NCI-H524 treated with DMSO at 0.1 percent for 48 hours (cell line): ENCODE measurements around the gene EYS.

Experiments used
- DNase-seq: peaks from one replicate; lab custom pipeline; 2025; lab: John Stamatoyannopoulos, UW

The EYS gene

DNA sequence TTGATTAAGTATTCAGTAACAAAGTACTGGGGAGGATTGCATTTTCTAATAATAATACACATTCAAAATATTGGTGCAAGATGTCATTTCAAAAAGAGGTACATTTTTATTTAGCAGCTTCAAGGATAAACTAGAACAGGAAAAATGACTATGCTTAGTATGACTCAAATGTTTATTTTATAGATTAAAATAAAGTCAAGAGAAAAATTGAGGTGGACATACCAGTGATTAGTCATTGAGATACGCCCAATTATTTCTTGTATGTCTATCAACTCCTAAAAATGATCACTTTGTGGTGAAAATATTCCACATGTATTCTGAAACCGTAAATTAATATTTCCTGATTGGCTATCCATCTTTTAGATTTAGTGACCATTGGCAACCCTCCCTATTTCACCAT, 1974.7 kb downstream of the EYS start:
- no peak for DNase-seq

DNA sequence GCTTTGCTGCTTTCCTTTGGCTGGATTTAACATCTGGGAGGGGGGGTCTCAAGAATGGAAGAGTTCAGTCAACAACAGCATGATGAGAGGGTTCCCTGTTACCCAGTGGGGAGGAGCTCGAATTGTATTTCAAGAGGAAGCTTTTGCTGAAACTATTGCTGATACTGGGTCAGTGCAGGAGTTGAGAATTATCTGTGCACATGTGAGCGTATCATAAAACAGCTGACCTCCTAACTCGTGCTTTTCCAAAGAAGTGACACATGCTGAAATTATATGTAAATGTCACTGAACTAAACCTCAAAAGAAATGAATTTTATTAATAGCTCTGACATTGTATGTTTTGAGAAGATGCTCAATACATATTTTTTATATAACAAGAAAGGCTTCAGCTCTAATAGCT, 1975.1 kb downstream of the EYS start:
- DNase-seq: no peak

DNA sequence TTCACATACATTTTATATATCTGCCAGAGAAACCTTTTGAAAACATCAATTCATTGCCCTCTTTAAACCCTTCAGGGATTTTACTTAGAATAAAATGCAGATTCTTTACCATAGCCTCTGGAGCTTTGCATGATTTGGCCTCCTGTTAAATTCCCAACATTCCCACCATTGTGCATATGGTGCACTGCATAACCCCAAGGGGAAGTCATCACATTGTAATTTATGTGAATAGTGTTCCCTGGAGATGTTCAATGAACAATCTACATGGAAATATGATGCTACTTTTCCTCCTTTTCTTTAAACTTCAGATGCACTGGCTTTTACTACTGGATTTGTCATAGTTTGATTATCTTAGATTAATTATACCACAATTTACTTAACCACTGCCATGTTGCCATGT, 1976.7 kb downstream of the EYS start:
- no peak for DNase-seq

DNA sequence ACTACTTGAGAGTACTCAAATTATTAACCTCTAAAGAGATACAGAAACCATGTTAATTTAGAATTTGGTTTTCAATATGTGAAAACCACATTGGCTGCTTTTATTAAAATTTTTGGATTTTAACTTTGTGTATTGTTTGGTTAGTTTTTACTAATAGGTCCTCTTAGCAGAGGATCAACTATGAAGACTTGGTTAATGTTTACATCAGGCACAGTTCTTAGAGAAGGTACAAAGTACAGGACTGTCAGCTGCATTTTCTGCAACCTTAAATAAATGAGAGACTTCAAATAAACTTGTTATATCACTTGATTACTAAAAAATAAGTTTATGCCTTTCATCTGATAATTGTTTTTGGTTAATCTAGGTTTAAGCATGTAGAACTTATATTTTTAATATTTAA, 1982.3 kb downstream of the EYS start:
- DNase-seq: no peak

DNA sequence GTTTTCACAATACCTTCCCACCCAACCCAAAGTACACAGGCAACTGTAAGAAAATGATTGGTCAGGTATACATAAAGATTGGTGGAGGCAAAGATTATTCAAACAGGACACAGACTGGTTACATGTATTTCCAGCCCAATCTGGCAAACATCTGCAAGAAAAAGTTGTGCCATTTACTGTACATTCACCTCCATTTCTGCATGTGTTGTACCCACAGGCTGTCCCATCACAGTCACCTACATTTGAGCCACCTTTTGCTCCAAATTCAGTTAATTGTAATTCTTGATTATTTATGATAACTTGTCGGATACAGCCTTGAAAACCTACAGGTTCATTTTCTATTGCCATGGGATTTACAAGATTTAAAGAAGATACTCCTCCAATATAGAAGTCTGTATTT, 1985.8 kb downstream of the EYS start:
- no peak for DNase-seq

DNA sequence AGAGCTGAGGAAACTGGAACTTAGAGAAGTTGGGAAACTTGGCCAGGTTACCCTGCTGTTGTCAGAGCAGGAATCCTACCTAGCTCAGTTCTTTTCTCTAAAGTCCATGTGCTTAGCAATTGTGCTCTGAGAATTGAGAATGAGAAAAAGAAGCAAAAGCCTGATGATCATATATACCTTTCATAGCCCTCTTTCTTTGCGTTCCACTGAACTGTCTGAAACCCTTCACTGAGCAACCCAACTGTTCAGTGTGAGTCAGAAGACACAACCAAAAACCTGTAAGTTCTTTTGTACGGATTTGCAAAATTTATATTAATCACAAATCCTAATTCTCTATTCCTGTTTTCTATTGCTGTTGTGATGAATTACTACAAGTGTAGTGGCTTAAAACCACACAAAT, 1990.9 kb downstream of the EYS start:
- DNase-seq: no peak

DNA sequence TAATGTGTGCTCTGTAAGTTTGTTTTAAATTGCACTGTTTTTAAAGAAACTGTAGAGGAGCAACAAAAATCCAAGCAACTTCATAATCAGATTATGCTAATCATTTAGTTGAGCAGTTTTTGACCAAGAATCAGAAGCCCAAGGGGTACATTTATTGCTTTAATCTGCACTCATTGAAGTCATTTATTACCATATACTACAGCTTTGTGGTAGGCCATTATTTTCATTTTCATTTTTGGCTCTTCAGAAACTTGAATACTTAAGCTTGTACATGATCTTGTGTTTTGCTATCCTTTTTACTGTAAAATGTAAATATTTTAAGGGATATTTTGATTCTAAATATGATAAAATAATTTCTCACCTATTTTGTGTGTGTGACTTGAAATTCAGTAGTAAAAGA, 1992.9 kb downstream of the EYS start:
- no peak for DNase-seq

DNA sequence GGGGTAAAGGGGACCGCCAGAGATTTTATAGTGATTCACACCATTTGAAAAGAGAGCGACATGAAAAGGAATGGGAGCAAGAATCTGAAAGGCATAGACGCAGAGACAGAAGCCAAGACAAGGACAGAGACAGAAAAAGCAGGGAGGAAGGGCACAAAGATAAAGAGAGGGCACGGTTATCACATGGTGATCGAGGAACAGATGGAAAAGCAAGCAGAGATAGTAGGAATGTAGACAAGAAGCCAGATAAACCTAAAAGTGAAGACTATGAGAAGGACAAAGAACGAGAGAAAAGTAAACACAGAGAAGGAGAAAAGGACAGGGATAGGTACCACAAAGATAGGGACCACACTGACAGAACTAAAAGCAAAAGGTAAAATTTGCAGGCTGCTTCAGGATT, 1993.7 kb downstream of the EYS start:
- DNase-seq: no peak

DNA sequence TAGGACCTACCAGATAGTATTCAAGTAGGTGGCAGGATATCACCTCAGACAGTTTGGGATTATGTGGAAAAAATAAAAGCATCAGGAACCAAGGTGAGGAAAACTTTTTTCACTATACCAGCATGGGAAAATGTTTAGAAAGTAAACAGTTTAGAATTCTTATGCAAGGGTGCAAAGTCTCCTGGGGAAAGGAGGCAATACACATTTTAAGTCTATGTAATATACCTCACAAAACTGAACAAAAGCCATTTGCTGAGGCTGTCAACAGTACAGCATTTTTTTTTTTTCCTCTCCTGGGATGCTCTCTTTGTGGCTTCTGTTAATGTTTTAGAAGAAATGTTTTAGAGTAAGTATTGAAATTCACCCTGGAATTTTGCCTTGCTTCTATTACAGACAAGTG, 1997.9 kb downstream of the EYS start:
- no peak for DNase-seq

DNA sequence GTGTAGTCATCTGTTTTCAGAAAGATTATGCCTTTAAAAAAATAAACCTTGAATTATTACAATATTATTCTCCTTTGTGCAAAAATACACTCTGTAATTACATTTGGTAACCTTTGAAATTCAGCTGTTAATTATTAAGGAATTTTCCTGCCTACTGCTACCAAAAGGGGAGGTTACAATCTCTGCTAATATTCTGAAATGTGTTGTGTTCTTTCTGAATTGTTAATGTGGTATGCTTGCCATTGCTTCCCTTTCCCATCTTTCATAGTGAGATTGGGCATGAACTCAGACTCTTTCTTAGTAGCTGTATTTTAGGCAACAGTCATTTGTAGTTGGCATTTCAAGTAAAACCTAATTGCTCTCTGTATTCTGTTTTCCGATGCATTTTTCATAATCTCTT, 1998.4 kb downstream of the EYS start:
- DNase-seq: no peak

DNA sequence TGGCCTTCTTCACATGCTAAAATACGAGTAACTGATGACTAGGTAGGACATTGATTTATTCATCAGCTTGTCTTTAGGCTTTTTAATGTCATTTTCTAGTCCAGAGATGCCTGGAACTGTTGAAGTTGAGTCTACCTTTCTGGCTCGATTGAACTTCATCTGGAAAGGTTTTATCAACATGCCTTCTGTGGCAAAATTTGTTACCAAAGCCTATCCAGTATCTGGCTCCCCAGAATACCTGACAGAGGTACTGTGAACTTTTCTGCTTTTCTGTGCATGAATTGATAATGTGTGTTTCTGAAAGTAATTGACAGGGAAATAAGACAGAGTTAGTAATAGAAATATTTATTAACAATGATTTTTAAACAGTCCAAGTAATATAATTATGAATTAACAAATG, 2000.4 kb downstream of the EYS start:
- no peak for DNase-seq

DNA sequence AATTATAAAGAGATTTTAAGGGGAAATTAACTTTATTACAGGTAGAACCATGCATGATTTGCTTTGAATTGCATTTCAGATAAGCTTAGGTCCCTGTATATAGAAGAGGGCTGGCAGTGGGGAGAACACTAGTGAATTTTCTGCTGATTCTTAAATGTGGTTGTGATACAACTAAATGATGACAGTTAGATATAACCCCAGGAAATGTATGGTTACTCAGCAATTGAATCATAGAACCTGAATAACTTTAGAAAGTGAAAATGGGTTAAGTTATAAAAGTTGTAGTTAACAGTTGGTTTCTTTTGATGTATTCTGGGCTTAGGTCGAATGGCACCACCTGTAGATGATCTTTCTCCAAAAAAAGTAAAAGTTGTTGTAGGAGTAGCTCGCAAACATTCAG, 2001.3 kb downstream of the EYS start:
- DNase-seq: no peak

DNA sequence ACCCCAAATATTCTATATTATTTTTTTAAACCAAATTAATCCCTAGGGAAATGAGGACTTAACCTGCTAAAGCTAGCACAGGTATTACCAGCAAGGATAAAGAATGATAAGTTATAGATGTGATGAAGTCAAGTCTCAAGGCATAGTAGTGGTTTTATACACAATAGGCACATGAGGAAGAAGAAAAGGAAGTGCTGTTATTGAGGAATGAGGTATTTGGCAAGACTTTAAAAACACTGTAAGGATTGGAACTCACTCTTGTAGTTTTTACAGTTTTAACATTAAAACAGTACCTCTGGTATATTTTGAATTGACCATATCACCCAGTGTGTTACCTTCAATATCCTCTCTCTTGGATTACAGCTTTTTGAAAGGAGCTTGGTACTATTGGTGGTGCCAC, 2016.8 kb downstream of the EYS start:
- no peak for DNase-seq

DNA sequence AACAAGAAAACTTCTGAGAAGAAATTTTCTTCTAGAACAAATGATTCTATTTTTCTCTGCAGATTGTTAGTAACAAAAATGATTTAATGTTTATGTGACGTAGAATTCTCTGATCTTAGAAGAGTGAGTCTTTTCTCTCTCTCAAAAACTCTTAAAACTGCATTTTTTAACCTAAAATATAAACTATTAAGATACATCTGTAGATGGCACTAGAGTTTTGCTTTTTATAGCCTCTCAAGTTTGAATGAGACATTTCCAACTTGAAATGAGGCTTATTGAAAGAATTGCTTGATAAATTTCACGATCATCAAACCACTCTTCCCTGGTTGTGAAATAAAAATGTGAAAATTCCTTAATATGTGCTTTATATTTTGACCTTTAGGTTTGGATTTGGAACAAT, 2017.6 kb downstream of the EYS start:
- DNase-seq: no peak

DNA sequence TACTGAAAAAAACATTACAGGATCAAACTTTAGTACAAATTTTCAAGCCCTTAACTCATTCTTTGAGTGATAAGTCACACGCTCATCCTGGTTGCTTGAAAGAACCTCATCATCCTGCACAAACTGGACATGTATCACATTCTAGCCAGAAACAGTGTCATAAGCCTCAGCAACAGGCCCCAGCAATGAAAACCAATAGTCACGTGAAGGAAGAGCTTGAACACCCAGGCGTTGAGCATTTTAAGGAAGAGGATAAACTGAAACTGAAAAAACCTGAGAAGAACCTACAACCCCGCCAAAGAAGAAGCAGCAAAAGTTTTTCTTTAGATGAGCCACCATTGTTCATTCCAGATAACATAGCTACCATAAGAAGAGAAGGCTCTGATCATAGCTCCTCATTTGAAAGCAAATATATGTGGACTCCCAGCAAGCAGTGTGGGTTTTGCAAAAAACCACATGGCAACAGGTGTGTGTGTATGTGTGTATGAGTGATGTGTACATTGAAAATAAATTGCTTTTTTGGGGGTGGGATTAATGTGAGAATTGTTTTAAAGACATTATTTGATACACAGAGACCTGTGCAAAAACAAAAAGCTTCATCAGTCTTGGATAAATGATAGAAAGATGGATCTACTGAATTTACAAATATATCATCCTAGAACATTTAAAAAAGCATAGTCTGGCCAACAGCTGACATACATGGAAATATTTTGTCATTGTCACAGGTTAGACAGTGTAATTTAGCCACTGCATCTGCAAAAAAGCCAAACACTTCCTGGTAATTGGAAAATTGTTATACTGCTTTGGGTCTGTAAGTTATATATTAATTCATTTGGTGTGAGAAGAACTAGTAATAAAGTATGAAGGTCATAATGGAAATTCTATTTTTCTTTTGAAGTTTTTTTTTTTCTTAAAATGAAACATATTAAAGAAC, 2021.3 kb downstream of the EYS start:
- DNase-seq: no peak

DNA sequence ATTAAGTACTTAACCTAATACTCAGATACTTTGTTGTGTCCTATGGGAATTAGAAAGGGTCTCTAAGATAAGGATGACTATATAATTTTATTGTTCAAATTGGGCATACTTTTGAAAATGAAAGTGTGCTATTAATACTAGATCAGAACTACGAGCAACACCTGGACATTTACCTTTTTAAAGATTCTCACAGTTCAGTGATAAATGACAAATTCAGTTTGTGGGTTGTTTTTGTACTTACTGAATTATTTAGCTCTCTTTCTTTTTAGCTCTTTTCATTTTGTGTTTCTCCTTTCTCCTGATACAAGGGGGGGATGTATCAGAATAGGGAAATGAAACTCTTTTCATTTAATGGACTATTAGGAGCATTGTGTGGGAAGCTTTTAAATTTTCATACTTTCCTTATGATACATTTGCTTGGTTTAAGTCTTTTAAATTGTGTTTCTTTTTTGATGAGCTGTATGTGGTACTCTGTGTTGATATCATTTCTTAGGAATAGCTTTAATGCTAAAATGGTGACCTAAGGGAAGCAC, 2023.9 kb downstream of the EYS start:
- no peak for DNase-seq

DNA sequence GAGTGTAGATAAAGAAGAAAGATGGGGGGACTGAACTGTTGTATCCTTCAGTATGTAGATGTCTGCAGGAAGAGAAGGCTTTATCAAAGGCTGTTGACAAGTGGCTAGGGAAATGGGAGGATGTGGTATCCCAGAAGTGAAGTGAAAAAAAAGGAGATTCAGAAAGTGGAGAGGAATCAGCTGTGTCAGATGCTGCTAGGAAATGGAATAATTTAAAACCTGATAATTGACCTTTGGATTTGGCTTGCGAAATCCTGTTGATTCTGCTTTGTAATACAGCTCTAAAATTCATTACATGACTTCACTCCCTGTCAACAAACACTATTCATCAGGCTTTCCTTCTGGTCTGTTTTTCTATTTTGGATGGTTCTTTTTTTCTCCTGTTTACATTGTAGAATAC, 2029.7 kb downstream of the EYS start:
- no peak for DNase-seq

DNA sequence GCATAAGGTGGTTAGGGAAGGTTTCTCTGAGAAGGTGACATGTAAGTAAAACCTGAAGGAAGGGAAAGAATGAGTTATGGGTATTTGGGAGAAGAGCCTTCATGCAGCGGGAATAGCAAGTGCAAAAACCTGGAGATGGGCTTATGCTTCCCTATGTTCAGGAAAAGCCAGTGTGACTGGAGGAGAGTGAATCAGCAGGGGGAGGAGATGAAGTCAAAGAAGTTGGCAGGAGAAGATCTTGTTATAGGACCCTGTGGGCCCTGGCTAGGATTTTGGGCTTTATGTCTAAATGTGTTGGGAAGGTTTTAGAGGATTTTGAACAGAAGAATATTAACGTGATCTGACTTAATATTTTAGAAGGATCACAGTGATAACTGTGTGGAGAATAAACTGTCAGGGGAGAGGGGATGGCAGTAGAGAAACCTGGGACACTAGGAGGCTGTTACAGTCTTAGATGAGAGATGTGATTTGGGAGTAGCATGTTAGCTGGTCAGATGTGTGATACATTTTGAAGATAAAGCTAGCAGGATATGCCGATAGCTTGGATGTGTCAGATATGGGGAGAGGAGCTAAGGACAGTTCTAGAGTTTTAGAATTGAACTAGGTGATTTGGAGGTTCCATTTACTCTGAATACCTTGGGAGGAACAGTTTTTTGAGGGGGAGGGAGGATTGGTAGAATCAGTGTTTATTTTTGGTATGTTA, 2030.5 kb downstream of the EYS start:
- DNase-seq: no peak

DNA sequence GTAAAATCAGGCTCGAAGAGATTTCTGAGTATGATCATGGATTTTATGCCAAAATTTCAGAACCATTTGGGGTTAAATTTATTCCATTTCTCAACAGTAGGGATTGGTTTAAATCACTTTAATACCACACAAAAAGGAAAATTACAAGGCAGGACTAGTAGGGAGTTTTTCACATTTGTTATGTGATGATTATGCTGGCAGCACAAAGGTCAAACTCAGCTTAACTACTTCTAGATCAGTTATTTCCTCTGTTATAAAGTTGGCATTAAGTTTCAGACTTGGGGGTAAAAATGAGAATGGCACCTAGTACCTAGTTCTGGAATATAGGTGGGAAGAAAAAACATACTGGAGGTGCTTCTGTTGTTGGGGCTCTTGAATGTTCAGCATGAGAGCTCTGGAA, 2031.9 kb downstream of the EYS start:
- DNase-seq: no peak

DNA sequence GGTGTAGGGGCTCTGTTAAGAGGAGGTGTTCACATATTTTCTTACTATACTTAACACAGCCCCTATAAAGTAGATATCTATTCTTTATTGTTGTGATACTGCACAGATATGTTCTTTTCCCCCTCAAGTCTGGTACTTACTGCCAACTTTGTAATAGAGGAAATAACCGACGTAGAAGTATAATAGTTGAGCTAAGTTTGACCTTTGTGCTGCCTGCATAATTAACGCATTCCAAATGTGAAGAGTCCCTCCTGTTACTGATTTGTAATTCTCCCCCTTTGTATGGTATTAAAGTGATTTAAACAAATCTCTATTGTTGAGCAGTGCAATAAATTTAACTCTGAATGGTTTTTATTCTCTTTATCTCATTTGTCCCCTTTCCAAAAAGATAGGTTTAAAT, 2032.4 kb downstream of the EYS start:
- no peak for DNase-seq

DNA sequence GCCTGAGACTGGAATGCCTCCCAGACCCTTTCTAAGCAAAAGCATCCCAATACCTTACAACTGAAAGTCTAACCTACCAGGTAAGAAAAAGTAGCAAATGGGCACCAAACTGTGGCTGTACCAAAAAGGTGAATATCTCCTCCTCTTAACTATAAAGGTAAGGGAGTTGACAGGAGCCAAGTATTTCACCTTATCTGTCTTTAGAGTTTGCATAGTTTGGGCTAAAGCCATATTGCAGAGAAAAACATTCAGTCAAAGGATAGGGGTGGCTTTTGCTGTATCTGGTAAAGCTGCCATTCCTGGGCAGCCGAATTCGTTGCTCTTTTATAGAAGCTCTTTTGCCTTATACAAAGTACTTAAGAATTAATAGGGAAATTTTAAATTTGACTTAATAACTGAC, 2033.3 kb downstream of the EYS start:
- DNase-seq: no peak

DNA sequence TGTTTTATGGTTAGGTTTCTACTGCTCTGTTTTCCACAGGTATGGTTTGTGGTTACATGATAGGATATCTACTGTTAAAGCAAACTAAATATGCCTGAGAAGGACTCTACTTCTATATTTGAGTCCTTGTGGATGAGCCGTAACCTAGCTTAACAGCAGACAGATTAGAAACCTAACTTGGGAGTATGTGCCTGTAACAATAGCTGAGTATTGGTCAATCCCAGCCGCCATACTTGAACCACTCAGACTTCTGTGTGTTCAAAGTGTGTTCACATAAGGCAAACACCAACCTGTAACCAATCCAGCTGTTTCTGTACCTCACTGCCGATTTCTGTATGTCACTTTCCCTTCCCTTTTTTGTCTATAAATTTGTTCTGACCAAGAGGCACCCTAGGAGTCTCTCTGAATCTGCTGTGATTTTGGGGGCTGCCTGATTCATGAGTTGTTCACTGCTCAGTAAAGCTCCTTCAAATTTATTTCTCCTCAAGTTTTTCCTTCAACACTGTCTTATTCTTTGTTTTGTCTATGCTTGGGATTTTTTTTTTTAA, 2034.4 kb downstream of the EYS start:
- DNase-seq: no peak

DNA sequence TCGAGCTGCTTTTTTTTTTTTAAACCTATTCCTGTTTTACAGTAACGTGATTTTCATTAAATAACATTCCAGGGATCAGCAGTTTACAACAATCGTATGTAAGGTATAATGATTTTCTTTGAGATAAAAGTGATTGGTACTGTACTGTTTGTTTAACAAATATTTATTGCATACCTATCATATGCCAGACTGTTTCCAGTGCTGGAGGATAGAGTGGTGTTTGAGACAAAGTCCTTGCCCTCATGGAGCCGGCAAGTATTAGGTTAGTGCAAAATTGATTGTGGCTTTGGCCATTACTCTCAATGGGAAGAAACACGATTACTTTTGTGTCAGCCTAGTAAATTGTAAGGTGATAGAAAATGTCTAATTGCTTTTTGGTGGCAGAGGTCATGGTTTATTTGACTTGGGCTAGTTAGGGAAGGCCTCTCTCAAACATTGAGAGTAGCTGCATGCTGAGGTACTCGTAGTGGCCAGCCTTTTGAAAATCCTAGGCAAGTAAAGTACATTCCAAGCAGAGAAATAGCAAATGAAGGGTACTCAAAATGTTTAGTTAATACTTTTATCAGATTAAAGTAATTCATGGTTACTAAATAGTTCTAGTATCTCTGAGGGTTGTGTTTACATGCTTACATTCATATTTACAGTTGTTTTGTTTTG, 2035.8 kb downstream of the EYS start:
- no peak for DNase-seq
